Stimulated activated CD8-positive, alpha-beta memory T cell treated with anti-CD3 and anti-CD28 coated beads, Interleukin-15, amount 100 ng/mL, for 24 hours (primary cell): ENCODE measurements around the gene NAT14.
"Not testable (repeated sequence)": the region's sequence is repeated elsewhere in the genome, so short reads cannot be mapped to it uniquely, and the experiment has no call there.

Experiments
- DNase-seq: peaks from one replicate; pipeline ENCODE4 v3.0.0-alpha.2; 2020; ENCODE audit warnings: low read depth

The NAT14 gene

DNA sequence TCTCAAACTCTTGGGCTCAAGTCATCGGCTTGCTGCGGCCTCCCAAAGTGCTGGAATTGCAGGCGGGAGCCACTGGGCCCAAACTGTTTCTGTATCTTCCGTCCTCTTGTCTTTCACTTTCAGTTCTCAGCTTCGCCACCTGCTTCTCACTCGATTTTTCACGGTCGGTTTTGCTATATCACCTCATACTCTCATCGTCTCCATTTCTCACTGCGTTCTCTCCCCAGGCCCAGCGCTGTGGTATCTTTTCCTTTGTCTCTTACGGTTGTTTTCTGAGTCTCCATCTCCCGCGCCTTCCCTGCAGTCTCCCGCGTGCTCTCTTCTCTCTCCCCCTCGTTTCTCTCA is 18.1 kb downstream of the NAT14 start:
- DNase-seq = no peak

DNA sequence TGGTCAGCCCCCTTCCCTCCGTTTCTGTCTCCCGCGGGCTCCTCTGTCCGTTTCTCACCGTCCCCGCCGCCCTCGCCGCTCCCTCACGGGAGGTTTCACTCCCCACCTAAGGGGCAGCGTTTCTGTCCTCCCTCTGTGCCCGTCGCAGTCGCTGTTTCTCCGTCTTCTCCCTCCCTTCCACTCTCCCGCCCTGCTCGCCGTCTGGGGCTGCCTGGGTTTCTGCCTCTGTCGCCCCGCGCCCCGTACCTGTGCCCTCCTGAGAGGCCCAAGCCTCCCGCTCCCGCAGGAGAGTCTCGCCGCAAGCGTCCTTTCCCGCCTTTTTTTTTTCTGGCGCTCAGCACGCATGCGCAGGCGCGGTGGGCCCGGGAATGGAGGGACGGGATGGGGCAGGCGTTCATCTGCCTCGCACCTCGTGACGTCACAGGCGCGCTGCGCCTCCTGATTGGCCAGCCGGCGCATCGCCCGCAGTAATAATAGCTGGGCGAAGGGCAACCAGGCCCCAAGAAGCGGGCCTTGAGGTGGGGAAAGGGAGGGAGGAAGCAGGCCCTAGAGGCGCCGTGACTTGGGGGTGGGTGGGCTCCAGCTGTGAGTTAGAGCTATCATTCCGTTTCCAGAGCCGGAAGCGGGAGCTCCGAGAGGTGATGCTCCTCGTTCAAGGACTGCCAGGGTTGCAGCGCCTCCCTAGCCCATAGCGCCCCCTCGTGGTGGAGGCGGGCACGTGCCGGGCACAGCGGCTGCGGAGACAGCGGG is 18.7 kb downstream of the NAT14 start:
- DNase-seq = peak; percentile 96

- DNase-seq = no peak
Measured at GRCh38 chr19:55504252-55504603, 19.2 kb downstream of the NAT14 start.

DNA sequence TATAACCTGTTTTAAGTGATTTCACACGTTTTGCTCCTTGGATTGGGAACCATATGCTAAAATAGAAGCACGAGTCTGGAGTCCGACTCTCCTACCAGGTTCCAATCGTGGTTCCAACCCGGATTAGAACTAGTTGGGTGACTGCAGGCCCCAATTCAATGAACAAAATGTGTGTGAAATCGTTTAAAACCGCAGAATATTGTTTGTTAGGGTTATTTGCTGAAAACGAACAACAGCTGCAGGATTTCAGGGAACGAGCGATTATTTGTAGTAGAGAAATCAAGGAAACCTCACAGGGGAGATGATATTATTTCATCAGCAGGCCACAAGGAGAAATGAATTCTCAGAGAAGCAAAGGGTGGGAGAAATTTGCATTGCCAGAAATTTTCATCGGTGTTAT is 20.0 kb downstream of the NAT14 start:
- DNase-seq = no peak

GRCh38 chr19:55508120-55508519 is 23.1 kb downstream of the NAT14 start:
- DNase-seq = no peak

DNA sequence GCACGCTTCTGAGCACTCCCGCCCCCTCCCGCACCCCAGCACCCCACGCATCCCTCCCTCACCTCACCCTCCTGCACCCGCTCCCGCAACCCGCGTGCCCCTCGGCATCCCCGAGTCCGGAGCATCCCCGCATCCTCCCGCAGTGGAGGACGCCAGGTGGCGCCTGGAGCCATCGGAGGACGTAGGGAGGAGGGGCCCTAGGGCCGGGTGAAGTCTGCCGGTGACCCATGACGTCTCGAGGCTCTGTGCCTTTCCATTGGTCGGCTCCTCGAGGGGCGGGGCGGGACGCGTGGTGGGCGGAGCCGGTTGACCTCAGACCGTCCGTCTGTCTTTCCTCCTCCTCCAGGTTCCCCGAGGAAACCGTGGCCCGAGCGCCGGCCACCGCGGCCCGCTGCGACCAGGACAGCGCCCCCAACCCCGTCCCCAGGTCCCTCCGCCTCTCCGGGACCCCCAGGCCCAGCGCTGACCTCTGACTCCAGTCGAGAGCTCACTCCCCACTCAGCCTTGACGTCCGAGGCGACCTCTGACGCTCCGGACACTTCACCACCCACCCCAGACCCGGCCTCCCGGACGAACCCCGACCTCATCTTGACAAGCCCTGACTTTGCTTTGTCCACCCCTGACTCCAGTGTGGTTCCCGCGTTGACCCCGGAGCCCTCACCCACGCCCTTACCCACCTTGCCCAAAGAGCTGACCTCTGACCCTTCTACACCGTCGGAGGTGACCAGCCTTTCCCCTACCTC is 32.1 kb downstream of the NAT14 start:
- DNase-seq = peak; percentile 86

DNA sequence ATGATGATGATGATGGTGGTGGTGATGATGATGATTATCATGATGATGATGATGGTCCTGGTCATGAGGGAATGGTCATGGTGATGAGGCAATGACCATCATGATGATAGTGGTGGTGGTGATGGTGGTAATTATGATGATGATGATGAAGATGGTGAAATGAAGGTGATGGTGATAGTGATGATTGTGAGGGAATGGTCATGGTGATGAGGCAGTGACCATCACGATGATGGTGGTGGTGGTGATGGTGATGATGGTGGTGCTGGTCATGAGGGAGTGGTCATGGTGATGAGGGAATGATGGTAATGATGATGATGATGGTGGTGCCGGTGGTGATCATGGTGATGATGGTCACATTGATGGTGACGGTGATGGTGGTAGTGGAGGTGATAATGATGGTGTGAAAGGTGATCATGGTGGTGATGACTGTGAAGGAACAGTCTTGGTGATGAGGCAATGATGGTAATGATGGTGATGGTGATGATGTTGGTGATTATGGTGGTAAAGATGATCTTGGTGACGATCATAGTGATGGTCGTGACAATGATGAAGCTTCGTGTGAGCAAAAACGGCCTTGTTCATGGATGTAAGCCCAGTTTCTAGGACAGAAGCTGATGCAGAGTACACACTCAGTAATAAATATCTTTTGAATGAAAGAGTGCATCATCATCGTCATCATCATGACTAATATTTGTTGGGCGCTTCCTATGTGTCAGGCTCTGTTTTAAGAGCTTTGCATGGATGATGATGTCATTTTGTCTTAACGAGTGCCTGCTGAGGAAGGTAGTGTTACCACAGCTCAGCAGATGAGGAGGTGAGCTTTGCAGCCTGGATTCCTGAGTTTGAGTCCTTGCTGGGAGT is 34.7 kb downstream of the NAT14 start:
- DNase-seq = no peak

DNA sequence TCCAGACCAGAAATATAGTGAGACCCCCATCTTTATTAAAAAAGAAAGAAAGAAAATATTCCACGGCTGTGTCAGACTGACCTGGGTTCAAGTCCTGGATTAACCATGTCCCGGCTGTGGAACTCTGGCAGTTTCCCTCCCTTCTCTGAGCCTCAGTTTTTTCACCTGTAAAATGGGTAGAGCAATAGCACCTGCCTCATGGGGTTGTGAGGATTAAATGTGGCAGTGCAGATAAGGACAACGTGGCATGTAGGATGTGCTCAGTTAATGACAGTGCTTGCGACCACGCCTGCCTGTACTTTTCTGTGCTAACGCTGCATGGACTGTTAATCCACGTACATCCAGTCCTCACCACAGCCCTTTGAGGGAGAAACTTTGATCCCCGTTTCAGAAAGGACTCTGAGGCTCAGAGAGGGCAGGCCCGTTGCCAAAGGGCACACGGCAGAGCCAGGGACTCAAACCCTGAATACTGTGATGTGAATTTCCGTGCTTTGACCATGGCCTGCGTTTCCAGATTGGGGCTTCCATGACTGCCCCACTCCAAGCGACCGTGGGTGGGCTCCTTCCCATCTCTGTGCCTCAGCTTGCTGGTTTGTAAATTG is 35.8 kb downstream of the NAT14 start:
- no peak for DNase-seq

DNA sequence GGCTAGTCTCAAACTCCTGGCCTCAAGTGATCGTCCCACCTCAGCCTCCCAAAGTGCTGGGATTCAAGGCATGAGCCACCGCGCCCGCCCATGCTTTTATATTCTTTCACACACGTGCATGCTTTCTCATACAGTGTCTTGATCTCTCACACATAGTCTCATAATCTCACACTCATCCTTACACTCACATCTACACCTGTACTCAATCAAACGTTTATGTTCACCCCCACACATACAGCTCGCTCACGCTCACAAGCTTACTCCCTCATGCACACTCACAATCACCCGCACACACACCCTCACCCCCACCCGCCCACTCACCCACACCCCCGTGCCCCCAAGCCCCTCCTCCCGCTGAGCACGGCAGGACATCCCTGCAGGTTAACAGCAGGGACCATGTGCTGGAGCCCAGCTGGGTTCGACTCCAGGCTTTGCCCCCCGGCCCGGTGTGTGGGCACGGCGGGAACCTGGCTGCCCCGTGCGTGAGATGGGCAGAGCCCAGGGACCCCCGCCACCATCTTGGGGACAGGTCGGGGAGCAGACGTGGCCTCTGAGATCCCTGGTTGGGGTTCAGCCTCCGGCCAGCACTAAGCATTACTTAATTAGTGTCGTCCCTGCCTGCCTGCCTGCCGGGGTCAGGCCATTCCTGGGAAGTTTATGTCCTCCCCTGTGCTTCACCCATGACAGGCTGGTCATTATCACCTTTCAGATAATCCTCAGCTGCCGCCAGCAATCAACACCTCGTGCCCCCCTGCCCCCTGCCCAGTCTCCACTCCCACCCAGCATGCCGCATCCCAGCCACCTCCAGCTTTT is 40.5 kb downstream of the NAT14 start:
- no peak for DNase-seq

DNA sequence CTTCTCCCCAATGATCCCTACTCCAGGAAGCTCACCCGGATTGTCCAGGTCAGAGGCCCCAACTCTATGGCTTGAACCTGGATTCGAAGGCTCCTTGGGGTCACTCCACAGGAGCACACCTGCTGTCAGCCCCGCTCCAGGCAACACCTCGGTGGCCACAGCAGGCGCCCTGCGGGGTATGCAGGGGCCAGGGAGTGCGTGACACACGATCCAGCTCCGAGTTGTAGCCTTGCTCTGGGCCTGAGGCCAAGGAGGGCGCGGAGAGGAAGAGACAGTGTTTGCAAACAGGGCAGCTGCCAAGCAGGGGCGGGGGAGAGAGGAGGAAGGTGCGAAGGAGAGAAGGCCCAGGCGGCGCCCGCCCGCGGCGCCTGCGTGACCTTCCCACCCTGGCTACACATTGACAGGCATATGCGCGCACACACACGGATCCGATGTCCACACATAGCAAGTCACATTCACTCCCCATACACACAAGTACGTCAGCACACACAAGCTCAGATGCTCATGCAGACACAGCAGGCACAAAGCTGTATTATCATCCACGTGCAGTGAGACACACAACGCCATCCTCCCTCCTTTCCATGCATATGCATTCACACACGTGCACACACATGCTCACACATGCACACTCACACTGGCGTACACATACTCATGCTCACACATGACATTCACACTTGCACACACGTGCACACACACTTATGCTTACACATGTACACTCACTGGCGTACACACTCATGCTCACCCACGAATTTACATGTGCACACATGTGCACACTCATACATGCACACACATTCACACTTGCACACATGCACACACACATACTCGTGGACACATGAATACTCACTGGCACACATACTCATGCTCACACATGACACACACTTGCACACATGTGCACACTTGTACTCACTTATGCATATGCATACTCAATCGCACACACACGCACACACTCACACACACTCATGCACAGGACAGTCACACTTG is 41.5 kb downstream of the NAT14 start:
- no peak for DNase-seq

DNA sequence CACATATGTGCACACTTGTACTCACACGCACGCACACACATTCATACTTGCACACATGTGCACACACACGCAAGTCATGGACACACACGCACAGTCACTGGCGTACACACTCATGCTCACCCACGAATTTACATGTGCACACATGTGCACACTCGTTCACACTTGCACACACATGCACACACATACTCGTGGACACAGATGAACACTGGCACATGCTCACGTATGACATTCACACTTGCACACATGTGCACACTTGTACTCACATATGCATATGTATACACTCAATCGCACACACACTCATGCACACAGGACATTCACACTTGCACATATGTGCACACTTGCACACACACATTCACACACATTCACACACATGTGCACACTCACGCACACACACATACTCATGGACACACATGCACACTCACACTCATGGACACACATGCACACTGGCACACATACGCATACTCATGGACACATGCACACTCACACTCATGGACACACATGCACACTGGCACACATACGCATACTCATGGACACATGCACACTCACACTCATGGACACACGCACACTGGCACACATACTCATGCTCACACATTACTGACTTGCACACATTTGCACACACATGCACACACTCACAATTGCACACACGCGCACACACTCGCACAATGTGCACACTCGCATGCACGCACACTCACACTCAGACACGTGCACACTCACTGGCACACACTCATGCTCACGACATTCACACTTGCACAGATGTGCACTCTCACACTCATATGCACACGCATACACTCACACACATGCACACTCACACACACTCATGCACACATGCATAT is 42.4 kb downstream of the NAT14 start:
- no peak for DNase-seq

DNA sequence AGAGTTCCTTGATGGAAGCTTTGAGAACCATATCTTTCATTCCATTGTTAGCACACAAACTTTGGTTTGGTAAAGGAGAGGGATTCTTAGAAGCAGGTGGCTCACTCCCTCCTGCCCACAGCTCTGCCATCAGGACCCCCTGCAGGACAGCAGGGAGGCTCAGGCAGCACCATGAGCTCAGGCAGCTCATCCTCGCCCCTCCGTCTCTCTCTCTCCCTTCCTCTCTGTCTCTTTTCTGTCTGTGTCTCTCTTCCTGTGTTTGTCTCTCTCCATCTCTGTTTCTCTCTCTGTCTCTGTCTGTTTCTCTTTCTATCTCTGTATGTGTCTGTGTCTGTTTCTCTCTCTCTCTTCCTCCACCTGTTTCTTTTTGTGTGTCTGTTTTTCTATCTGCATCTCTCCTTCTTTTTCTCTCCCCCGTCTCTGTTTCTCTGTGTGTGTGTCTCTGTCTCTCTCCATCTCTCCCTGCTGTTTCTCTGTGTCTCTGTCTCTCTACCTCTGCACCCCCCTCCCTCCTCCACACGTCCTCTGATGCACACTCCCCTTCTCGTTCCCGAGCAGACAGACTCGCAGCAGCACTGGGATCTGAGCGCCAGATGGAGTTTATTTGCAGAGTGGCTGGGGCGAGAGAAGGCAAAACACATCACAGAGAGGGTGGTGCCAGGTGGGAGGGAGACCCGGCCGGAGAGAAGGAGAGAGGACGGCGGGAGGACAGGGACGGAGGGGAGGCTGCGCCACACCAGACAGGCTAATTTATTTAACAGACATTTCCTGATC is 43.2 kb downstream of the NAT14 start:
- DNase-seq = no peak

- DNase-seq = no peak
Measured at GRCh38 chr19:55529636-55530234, 44.7 kb downstream of the NAT14 start.

- no peak for DNase-seq
Measured at GRCh38 chr19:55530996-55531395, 46.0 kb downstream of the NAT14 start.

DNA sequence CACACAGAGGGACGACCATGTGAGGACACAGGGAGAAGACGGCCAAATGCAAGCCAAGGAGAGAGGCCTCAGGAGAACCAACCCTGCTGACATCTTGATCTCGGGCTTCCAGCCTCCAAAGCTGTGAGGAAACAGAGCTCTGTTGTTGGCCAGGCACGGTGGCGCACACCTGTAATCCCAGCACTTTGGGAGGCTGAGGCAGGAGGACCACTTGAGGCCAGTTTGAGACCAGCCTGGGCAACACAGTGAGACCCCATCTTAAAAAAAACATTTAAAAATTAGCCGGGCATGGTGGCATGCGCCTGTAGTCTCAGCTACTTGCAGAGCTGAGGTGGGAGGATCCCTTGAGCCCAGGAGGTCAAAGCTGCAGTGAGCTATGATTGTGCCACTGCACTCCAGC is 49.3 kb downstream of the NAT14 start:
- not testable (repeated sequence) for DNase-seq

DNA sequence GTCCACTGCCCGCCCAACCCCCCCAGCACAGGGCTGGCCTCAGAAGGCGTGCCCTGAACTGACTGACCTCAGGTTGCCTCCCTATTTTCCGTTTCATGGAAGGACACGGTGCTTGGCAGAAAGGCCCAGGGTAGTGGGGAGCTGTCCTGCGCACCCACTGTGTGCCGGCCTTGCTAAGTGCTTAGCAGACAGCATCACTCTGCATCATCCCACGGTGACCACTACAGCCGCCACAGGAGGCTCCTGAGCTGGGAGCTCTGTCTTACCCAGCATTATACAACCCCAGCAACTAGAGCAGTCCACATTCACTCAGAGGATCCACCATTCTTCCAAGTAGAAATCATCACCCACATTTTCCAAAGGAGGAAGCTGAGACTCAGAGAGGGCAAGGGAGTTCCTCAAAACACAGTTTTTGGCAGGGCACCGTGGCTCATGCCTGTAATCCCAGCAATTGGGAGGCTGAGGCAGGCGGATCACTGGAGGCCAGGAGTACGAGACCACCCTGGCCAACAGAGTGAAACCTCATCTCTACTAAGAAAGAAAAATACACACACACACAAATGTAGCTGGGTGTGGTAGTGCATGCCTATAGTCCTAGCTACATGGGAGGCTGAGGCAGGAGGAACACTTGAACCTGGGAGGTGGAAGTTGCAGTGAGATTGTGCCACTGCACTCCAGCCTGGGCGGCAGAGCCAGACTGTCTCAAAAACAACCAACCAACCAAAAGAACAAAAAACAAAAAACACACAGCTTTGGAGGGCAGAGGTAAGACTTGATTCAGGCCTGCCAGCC is 50.4 kb downstream of the NAT14 start:
- no peak for DNase-seq

- no peak for DNase-seq
Measured at GRCh38 chr19:55535965-55536350, 51.0 kb downstream of the NAT14 start.

DNA sequence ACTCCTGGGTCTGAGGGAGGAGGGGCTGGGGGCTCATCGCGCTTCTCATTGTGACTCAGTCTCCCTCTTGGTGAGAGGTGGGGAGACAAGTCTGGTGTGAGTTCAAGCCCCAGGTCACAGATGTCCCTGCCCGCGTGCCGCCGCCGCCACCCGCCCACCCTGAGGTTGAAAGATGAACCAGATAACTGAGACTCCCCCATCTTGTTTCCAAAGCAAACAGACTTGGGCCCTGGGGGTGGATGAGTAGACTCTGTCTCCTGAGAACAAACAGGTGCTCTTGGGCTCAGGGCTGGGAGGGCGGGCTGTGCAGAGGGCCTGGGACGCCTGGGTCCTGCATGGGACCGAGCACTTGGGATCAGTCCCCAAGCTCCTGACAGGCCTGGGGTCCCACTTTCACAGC is 51.4 kb downstream of the NAT14 start:
- no peak for DNase-seq
